Stimulated activated CD8-positive, alpha-beta memory T cell treated with anti-CD3 and anti-CD28 coated beads, Interleukin-4, amount 100 ng/mL, for 1 hour (primary cell): ENCODE results near the gene SIX5.
"Not testable (repeated sequence)": the region's sequence is repeated elsewhere in the genome, so short reads cannot be mapped to it uniquely, and the experiment has no call there.

Source experiments
- DNase-seq, 2 donors: peaks; one replicate each; pipeline ENCODE4 v3.0.0-alpha.2; 2020; ENCODE audit warnings: low read depth in 2 of 2, low spot score in 1 of 2

The SIX5 gene

DNA sequence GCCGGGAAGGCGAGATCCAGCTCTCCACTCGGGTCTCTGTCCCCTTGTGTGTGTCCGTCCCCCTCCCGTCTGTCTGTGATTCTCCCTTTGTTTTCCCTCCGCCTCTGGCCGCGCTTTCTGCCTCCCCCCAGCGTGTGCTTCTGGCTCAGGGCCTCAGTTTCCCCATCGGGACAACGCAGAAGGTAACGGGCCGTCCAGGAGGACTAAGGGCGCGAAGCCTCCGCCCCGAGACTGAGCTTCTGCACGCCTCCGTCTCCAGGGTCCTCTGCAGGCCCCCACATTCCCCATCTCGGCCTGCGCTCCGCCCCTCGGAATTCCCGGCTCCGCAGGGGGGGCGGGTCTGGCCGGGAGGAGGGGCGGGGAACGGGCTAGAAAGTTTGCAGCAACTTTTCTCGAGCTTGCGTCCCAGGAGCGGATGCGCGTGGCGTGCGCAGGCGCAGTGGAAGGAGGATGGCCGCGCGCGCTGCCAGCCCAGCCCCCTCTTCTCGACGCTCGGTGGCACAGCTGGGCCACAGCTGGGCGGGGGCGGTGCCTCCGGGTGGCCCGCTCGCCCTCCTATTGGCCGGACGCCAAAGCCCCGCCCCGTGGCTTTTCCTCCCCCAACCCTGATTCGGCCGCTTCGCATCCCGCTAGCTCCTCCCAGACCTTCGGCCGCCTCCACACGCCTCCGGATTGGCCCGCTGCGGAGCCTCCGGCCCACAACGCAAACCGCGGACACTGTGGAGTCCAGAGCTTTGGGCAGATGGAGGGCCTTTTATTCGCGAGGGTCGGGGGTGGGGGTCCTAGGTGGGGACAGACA is at the start of gene SIX5:
TSS of gene SIX5 (minus strand) at position 269 of the 799 bp plus-strand sequence. CDS start 408 bp downstream, outside the sequence.
- DNase-seq: peak; percentile 78 to 89

GRCh38 chr19:45817725-45818301 is 48.8 kb upstream of the SIX5 start:
- DNase-seq: no peak

DNA sequence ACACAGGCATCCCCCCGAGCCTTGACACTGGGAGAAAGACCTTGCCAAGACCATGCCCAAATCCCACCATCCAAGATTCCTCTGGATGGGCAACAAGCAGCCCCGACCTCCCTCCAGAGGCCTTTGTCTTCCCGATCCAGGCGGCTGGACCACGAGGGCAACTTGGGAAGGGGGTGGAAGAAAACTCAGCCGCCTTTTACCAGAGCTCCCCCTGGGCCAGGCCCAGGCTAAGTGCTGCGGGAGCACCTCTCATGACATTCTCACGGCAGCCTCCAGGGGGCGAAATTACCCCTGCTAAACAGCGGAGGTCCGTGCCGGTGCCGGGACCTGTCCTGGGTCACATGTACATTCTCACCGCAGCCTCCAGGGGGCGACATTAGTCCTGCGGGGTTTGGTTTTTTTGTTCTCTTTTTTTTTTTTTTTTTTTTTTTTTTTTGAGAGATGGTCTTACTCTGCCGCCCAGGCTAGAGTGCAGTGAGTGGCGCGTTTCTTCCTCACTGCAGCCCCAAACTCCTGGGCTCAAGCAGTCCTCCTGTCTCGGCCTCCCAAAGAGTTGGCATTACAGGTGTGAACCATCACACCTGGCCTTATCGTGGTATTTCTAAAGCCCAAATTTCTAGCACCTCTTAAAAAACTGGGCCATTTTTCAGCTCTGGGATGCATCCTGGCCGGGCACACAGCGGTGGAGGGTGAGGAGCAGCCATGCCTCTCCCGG is 48.1 kb upstream of the SIX5 start:
- DNase-seq: peak; percentile 93 to 95

DNA sequence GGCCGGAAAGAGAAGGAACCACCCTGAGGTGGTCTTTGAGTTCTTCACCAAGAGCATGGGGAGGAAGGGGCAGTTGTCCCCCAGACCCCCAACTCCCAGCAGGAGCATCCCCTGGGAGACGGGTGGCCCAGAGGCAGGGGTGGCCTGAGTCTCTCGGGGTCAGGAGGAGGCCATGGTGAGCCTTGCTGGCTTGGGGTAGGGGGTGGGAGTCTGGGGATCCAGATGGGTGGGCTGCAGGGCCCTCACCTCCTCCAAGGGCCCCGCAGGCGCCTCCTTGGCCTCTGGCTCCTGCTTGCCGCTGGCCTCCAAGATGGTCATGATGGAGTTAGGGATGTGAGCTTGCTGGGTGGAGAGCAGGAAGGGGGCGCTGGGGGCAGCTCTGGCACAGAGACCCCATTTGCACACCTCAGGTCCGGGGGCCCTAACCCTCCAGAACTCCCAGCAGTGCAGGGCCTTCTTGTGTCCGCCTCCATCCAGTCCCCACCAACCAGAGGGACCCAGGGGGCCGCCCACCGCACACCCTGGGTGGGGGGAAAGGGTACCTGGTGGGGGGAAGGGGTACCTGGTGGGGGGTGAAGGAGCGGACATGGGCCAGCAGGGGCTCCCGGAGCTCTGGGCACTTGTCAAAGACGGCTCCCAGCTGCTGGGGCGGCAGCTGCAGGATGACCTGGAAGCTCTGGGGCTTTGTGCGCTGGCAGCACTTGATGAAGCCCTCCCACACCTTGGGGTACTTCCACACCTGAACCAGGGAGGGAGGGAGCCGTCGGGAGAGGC is 47.4 kb upstream of the SIX5 start:
- no peak for DNase-seq

DNA sequence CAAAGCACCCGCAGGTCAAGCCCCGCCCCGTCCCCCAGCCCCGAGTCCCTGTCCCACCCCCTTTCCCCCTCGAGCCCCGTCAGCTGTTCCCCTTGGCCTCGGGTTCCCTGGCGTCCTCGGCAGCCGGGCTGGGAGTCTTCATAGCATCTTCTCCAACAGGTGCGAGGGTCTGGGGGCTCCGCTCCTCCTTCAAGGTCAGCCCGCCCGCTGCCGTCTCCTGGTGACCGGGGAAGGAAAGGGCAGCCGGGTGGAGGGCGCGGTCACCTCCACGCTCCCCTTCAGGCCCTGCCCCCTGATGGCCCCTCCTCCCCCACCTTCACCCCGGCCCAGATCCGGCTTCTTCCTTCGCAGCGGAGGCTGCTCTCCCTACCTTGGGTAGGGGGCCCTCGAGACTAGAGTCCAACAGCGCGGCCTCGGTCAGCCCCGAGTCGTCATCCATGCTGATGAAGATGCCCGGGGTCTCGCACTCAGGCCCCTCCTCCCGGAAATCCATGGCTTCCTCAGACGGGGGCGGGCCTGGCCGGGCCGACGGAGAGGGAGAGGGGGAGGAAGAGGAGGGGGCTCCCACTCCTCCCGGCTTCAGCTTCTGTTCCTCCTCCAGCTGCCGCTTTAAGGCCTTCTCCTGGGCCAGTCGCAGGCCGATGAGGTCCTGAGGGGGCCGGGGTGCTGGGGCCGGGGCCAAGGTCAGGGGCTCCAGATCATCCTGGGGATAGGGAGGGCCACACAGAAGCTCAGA is 46.6 kb upstream of the SIX5 start:
- DNase-seq: no peak

DNA sequence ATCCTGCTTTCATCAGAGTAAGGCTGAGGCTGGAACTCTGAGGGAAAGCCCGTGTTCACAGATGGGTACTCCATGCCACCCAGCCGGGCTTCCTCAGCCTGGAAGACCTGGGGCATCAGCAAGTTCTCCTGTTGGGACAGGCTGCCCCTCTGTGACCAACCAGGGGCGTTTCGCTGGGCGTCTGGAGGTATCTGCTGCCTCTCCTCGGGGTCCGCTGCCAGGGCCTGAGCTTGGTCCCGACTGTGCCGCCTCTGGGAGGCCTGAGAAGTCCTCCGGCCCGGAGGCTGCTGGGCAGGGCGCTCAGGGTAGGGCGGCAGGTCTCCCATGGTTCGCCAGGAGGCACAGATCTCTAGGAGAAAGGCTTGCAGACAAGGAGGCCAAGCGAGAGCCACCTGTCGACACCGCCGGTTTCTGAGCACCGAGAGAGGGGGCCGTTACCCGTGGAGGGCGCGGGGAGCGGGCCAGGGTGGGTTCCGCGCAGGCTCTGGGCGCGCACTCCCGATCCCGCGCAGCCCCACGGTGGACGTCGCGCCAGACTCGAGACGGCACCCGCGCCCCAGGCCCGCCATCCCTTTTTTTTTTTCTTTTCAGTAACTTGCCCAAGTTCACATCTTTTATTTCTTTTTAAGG is 45.9 kb upstream of the SIX5 start, which contains the start of gene RSPH6A:
TSS of gene RSPH6A (minus strand) at position 458 of the 630 bp plus-strand sequence. CDS start at position 326, 132 bp downstream.
- DNase-seq: no peak

- DNase-seq: no peak
Observed at GRCh38 chr19:45814166-45814780, 45.2 kb upstream of the SIX5 start.

- DNase-seq: no peak
Observed at GRCh38 chr19:45812297-45812696, 43.2 kb upstream of the SIX5 start.

- DNase-seq: no peak
Observed at GRCh38 chr19:45809643-45810159, 40.6 kb upstream of the SIX5 start.

- no peak for DNase-seq
Observed at GRCh38 chr19:45805719-45806118, 36.7 kb upstream of the SIX5 start.

GRCh38 chr19:45804959-45805230 is 35.8 kb upstream of the SIX5 start:
- DNase-seq: no peak

- DNase-seq: no peak
Observed at GRCh38 chr19:45804140-45804958, 35.3 kb upstream of the SIX5 start.

DNA sequence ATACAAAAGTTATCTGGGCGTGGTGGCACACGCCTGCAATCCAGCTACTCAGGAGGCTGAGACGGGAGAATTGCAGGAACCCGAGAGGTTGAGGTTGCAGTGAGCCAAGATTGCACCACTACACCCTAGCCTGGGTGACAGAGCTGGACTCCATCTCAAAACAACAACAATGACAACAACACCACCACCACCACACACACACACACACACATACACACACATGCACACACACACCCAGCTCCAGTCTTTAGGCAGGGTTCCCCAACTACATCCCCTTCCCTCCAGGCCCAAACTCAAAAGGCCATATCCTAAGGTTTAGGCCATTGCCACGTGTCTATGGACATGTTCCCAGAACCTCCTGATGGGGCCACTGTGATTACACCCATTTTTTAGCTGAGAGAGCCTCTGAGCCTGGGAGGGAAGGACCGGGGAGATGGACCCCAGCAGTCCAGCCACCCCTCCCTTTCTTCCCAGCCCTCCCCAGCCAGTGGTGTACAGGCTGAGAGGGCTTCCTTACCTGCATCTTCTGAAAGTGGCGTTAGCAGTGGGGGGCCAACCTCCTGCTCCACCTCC is 32.6 kb upstream of the SIX5 start:
- no peak for DNase-seq

DNA sequence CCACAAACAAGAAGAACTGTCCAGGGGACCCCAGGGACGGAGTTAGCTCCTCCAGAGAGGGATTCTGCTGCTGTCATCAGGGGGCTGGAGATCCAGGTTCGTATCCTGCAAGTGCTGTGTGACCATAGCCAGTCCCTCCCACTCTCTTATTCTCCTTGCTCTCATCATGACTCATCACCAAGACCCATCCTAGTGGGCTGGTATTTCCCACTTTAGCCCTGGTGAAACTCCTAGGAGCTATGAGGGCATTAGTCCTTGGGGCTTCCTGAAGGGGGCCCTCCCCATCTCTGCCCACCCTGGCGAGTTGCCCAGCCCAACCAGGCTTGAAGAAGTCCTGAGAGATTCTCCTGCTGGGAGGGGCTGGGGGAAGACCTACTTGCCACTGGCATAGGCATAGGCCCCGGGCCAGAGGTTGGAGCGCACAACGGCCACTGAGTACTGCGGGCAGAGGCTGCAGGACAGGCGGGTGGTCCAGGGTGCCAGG is 31.1 kb upstream of the SIX5 start:
- DNase-seq: no peak

GRCh38 chr19:45799541-45799940 is 30.5 kb upstream of the SIX5 start:
- DNase-seq: not testable (repeated sequence)

- peak in 1 of 2 donors; percentile 38 for DNase-seq
Observed at GRCh38 chr19:45798995-45799517, 30.0 kb upstream of the SIX5 start.

DNA sequence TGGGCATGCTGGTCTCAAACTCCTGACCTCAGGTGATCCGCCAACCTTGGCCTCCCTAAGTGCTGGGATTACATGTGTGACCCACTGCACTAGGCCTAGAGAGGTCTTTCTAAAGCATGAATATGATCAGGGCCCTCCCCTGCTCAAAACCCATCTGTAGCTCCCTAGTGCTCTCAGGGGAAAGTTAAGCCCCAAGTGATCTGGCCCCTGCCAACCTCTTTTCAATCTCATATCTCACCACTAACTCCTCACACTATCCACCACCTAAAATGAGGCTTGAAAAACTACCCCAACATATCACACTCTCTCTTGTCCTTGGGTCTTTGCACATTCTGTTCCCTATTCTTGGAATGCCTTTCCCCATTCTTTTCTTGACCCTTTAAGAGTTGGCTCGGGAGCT is 25.6 kb upstream of the SIX5 start:
- no peak for DNase-seq

- no peak for DNase-seq
Observed at GRCh38 chr19:45793876-45794275, 24.8 kb upstream of the SIX5 start.
